Transverse colon (tissue), 3 donors: ENCODE data around the gene MREG.

ENCODE experiments used
- EP300 ChIP-seq: sonication (generic); formaldehyde crosslinking; IDR thresholded peaks from one replicate; pipeline ENCODE4 v1.6.1; 2017; ENCODE audit warnings: antibody characterized with exemption, low read depth
- TF ChIP-seq, protein P1 (sequence below), 5 experiments: fragments of 200-600 bp in 3 of 5; fragments of 450-650 bp in 2 of 5; sonication (generic) in 3 of 5; IDR thresholded peaks; 1 replicate in 2 of 5; 2 replicates in 3 of 5; pipeline ENCODE4 v1.5.1; 2016 to 2017; ENCODE audit warnings: antibody characterized with exemption in 5 of 5, inconsistent platforms in 3 of 5, mild to moderate bottlenecking in 2 of 5, moderate library complexity in 1 of 5

- no peak for TF ChIP-seq EP300
- TF ChIP-seq, protein P1, sequence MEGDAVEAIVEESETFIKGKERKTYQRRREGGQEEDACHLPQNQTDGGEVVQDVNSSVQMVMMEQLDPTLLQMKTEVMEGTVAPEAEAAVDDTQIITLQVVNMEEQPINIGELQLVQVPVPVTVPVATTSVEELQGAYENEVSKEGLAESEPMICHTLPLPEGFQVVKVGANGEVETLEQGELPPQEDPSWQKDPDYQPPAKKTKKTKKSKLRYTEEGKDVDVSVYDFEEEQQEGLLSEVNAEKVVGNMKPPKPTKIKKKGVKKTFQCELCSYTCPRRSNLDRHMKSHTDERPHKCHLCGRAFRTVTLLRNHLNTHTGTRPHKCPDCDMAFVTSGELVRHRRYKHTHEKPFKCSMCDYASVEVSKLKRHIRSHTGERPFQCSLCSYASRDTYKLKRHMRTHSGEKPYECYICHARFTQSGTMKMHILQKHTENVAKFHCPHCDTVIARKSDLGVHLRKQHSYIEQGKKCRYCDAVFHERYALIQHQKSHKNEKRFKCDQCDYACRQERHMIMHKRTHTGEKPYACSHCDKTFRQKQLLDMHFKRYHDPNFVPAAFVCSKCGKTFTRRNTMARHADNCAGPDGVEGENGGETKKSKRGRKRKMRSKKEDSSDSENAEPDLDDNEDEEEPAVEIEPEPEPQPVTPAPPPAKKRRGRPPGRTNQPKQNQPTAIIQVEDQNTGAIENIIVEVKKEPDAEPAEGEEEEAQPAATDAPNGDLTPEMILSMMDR (IDR thresholded peaks at IDR 0.05): no peak
These were observed 18.8 kb upstream of the MREG start for GRCh38 chr2:216031960-216032689.
